BJ (cell line): Measurements from ENCODE around the gene STK32B. TPM values are rescaled to one million over a fixed set of nuclear protein-coding genes. Genes with fewer than 3 reads are reported as not detected.
"Not testable (repeated sequence)": the region's sequence is repeated elsewhere in the genome, so short reads cannot be mapped to it uniquely, and the experiment has no call there.

ENCODE experiments used
- CTCF ChIA-PET: fragments of 350-600 bp; formaldehyde crosslinking; extraction: SDS; loops from one replicate; lab custom pipeline; 2021; ENCODE audit warnings: antibody characterized with exemption, inconsistent platforms; lab: Yijun Ruan, JAX
- POLR2A ChIA-PET: fragments of 300-600 bp; sonication (Branson Sonifier 250); formaldehyde crosslinking; extraction: SDS; loops from one replicate; lab custom pipeline; 2021; ENCODE audit warnings: antibody characterized with exemption; lab: Charles Lee
- DNase-seq: peaks from one replicate; pipeline ENCODE4 v3.0.0-alpha.2; 2011; ENCODE audit warnings: low read depth
- H3K27me3 ChIP-seq: 2 replicates; pipeline ENCODE4 v1.6.0; 2011; ENCODE audit warnings: low read length; ENCODE audit not compliant: control insufficient read depth, insufficient read depth
- H3K36me3 ChIP-seq: 2 replicates; pipeline ENCODE4 v1.5.1; 2011; ENCODE audit warnings: low read length; ENCODE audit not compliant: control insufficient read depth, insufficient read depth
- H3K4me3 ChIP-seq: 2 replicates; pipeline ENCODE4 v1.5.1; 2011; ENCODE audit warnings: low read depth, mild to moderate bottlenecking, control low read depth, low read length
- CTCF ChIP-seq: IDR thresholded peaks from 2 replicates; pipeline ENCODE4 v1.5.1; 2011; ENCODE audit warnings: low read depth, mild to moderate bottlenecking, control low read depth, inconsistent platforms, low read length, moderate library complexity; ENCODE audit not compliant: insufficient read depth
- polyA plus RNA-seq: library from polyadenylated mRNA; depleted of rRNA; stranded (reverse); fragments of >200 nt; gene quantifications from 2 replicates; pipeline ENCODE4 v1.2.3, GENCODE V29; 2011

The STK32B gene
- polyA plus RNA-seq, 1 experiment: 11.2 TPM

GRCh38 chr4:5164221-5164912, 113.1 kb downstream of the STK32B start:
- DNase-seq: no peak
- POLR2A ChIA-PET: no interaction called here
- Histone ChIP-seq H3K27me3 (no peaks in the 10 kb centered on the region), H3K36me3 (no peaks in the 10 kb centered on the region), H3K4me3 (no peak overlapping the region)
- no peak for TF ChIP-seq CTCF
- CTCF ChIA-PET: no interaction called here

DNA sequence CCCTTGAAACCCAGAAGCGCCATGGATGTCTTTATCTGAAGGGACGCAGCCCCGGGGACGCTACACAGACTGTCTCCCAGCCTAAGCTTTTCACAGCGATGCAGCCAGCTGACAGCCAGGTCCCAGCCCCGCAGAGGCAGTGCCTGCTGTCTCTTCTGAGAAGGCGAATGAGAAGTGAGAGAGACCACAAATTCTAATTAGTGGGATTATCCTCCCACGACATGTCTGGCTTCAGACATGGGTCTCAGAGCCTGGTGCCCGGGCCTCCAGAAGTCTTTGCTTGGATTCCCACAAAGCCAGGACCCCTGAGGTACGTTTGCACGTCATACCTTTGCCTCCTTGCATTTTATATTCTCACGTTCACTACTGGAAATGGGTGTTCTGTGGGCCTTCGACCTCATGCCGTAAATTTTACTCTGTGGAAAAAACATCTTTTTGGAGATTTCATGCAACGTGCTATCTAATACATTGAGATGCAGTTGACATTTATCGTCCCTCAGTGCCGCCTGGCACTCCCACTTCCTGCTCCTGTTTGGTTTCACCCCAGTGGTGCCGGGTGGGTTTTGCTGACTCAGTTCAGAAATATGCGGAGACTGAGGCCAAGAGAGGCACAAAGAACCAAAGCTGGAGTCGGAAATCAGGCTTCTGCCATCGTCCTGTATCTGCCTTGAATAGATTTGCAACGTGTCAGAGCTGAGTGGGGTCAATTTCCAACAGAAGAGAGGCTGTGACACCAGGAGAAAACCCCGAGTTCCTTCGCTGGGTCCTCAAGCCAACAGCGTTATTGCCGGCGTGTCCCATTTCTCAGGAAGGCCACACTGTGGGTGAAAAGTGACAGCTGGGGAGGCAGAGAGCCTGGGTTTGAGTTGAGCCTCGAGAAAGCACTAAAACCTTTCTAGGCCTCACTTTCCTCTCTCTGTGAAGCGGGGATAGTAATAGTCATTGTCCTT, 114.4 kb downstream of the STK32B start:
- Histone ChIP-seq H3K27me3 (no peaks in the 10 kb centered on the region), H3K4me3 (no peak overlapping the region), H3K36me3 (no peaks in the 10 kb centered on the region)
- no peak for TF ChIP-seq CTCF
- POLR2A ChIA-PET: no interaction called here
- CTCF ChIA-PET: no interaction called here
- DNase-seq: no peak

GRCh38 chr4:5166377-5166776, 115.1 kb downstream of the STK32B start:
- no peaks in the 10 kb centered on the region for H3K27me3 ChIP-seq
- ChIA-PET POLR2A (no interaction called here), CTCF (no interaction called here)
- H3K4me3 ChIP-seq: no peak overlapping the region
- DNase-seq: no peak
- no peaks in the 10 kb centered on the region for H3K36me3 ChIP-seq
- TF ChIP-seq CTCF: no peak

DNA sequence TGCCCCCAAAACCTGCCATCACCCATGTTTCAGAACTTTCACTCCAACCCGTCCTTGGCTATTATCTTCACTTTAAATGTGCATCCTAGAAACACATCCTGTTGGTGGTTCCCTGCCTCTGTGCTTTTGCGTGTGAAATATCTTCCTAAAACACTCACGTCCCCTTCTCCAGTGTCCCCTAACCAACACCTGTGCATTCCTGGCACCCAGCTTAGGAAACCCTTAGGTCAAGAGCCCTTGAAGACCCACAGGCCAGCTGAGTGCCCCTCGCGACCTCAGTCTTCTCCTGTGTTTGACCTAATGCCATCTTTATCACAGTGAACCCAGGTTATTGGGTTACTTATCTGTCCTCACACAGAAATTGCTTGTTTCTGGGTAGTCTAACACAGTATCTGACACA, 117.6 kb downstream of the STK32B start:
- no peaks in the 10 kb centered on the region for H3K27me3 ChIP-seq
- CTCF ChIA-PET: no interaction called here
- POLR2A ChIA-PET: no interaction called here
- no peaks in the 10 kb centered on the region for H3K36me3 ChIP-seq
- H3K4me3 ChIP-seq: no peak overlapping the region
- no peak for TF ChIP-seq CTCF
- DNase-seq: no peak

DNA sequence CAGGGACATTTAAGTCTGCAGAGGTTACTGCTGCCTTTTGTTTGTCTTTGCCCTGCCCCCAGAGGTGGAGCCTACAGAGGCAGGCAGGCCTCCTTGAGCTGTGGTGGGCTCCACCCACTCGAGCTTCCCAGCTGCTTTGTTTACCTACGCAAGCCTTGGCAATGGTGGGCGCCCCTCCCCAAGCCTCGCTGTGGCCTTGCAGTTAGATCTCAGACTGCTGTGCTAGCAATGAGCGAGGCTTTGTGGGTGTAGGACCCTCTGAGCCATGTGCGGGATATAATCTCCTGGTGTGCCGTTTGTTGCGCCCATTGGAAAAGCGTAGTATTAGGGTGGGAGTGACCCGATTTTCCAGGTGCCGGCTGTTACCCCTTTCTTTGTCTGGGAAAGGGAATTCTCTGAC, 124.6 kb downstream of the STK32B start:
- H3K4me3 ChIP-seq, H3K36me3 ChIP-seq, CTCF ChIA-PET, H3K27me3 ChIP-seq, DNase-seq, POLR2A ChIA-PET: not testable (repeated sequence)
